GM18867 (cell line): Measurements from ENCODE around the gene DUSP22.

Experiments
- ATAC-seq: cut with Tn5 transposase; IDR thresholded peaks from one replicate; pipeline ENCODE4 v1.9.1; 2021; ENCODE audit warnings: mild to moderate bottlenecking, moderate library complexity; ENCODE audit not compliant: unreplicated experiment

DUSP22 gene

GRCh38 chr6:308307-308706 is 16.0 kb downstream of the DUSP22 start:
- no peak for ATAC-seq

- ATAC-seq = no peak
Observed at GRCh38 chr6:308768-309167, 16.5 kb downstream of the DUSP22 start.

GRCh38 chr6:309947-310346 is 17.7 kb downstream of the DUSP22 start:
- no peak for ATAC-seq

GRCh38 chr6:310671-311070 is 18.4 kb downstream of the DUSP22 start:
- no peak for ATAC-seq

- no peak for ATAC-seq
Observed at GRCh38 chr6:311679-312220, 19.5 kb downstream of the DUSP22 start.

GRCh38 chr6:313087-313486 is 20.8 kb downstream of the DUSP22 start:
- ATAC-seq = no peak

GRCh38 chr6:313917-314316 is 21.6 kb downstream of the DUSP22 start:
- ATAC-seq = no peak

GRCh38 chr6:314377-314776 is 22.1 kb downstream of the DUSP22 start:
- no peak for ATAC-seq

GRCh38 chr6:315226-315625 is 22.9 kb downstream of the DUSP22 start:
- ATAC-seq = no peak

- ATAC-seq = peak; percentile 27
Observed at GRCh38 chr6:315921-316752, 23.9 kb downstream of the DUSP22 start.

GRCh38 chr6:316753-317038 is 24.4 kb downstream of the DUSP22 start:
- ATAC-seq = no peak

- ATAC-seq = no peak
Observed at GRCh38 chr6:317060-317447, 24.8 kb downstream of the DUSP22 start.

- peak; percentile 35 for ATAC-seq
Observed at GRCh38 chr6:317448-318144, 25.3 kb downstream of the DUSP22 start.

GRCh38 chr6:318243-318890 is 26.1 kb downstream of the DUSP22 start:
- no peak for ATAC-seq

GRCh38 chr6:319177-320131 is 27.2 kb downstream of the DUSP22 start:
- ATAC-seq = peak; percentile 36

GRCh38 chr6:320351-321157 is 28.3 kb downstream of the DUSP22 start:
- ATAC-seq = no peak

- no peak for ATAC-seq
Observed at GRCh38 chr6:321158-321438, 28.8 kb downstream of the DUSP22 start.

- ATAC-seq = no peak
Observed at GRCh38 chr6:321536-322258, 29.4 kb downstream of the DUSP22 start.

- no peak for ATAC-seq
Observed at GRCh38 chr6:322259-322930, 30.1 kb downstream of the DUSP22 start.
